Measurements from ENCODE around the gene PPP1R3A.

- TF ChIP-seq TAF1 (IDR thresholded peaks at IDR 0.05; ENCODE audit: low read depth, low read length): no peak
- TF ChIP-seq, protein P1, sequence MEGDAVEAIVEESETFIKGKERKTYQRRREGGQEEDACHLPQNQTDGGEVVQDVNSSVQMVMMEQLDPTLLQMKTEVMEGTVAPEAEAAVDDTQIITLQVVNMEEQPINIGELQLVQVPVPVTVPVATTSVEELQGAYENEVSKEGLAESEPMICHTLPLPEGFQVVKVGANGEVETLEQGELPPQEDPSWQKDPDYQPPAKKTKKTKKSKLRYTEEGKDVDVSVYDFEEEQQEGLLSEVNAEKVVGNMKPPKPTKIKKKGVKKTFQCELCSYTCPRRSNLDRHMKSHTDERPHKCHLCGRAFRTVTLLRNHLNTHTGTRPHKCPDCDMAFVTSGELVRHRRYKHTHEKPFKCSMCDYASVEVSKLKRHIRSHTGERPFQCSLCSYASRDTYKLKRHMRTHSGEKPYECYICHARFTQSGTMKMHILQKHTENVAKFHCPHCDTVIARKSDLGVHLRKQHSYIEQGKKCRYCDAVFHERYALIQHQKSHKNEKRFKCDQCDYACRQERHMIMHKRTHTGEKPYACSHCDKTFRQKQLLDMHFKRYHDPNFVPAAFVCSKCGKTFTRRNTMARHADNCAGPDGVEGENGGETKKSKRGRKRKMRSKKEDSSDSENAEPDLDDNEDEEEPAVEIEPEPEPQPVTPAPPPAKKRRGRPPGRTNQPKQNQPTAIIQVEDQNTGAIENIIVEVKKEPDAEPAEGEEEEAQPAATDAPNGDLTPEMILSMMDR (IDR thresholded peaks at IDR 0.05; ENCODE audit: control extremely low read depth in 1 of 3, insufficient read depth in 1 of 3, low read depth in 1 of 3, low read length in 3 of 3): no peak
Observed at GRCh38 chr7:113875224-113875623, 43.6 kb downstream of the PPP1R3A start.
